KOPT-K1 (cell line): ENCODE results near the gene AKAP8L.

ENCODE experiments used
- H3K27ac ChIP-seq: fragments of 200-600 bp; sonication (generic); 2 replicates; pipeline ENCODE4 v1.5.1; 2016; ENCODE audit warnings: antibody characterized with exemption, mild to moderate bottlenecking, low read depth, low read length; ENCODE audit not compliant: poor library complexity, severe bottlenecking
- H3K36me3 ChIP-seq: fragments of 200-600 bp; sonication (generic); 2 replicates; pipeline ENCODE4 v1.5.1; 2017; ENCODE audit warnings: antibody characterized with exemption, mild to moderate bottlenecking, low read length, moderate library complexity; ENCODE audit not compliant: insufficient read depth
- H3K9me3 ChIP-seq: fragments of 200-600 bp; sonication (generic); 2 replicates; pipeline ENCODE4 v1.5.1; 2017; ENCODE audit warnings: antibody characterized with exemption, low read length, mild to moderate bottlenecking; ENCODE audit not compliant: insufficient read depth, poor library complexity, severe bottlenecking

Gene AKAP8L, protein sequence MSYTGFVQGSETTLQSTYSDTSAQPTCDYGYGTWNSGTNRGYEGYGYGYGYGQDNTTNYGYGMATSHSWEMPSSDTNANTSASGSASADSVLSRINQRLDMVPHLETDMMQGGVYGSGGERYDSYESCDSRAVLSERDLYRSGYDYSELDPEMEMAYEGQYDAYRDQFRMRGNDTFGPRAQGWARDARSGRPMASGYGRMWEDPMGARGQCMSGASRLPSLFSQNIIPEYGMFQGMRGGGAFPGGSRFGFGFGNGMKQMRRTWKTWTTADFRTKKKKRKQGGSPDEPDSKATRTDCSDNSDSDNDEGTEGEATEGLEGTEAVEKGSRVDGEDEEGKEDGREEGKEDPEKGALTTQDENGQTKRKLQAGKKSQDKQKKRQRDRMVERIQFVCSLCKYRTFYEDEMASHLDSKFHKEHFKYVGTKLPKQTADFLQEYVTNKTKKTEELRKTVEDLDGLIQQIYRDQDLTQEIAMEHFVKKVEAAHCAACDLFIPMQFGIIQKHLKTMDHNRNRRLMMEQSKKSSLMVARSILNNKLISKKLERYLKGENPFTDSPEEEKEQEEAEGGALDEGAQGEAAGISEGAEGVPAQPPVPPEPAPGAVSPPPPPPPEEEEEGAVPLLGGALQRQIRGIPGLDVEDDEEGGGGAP

DNA sequence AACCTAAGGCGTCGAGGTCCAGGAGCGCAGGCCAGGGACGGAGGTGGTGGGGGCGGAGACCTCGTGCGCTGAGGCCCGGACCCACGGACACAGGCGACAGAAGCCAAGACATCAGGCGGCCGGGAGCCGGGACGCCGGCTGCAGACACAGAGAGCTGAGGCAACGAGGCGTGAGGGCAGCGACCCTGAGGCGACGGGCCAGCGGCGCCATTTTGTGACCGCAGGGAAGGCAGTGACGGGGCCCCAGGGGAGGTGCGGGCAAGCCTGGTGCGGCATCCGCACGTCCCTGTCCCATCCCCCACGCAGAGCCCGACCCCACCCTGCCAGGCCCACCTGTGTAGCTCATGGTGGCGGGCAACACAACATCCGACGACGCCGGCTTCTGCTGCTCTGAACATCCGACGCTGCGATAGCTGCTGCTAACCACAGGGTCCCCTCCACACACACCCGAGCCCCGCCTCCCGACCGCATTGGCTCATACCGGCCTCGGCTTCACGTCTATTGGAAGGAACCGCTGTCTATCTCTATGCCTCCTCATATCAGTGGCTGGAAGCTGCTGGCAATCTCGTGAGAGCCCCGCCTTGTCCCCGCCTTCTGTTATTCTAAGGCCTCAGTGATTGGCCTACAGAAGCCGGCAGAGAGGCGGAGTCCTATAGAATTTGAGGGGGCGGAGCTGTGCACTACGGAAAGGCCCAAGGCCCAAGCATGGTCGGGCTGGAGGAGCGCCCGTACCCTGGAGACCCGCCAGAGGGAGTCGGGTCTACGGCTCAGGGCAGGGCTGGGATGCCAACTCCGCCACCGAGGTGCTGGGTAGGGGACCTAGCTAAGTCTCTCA is at the start of gene AKAP8L:
TSS of gene AKAP8L (minus strand) at position 410 of the 834 bp plus-strand sequence. CDS start at position 345, 65 bp downstream.
- Histone ChIP-seq H3K27ac (peak within 1 kb of the TSS; percentile 80), H3K36me3 (peaks cover 48% of the 10 kb centered on the region), H3K9me3 (no peaks in the 10 kb centered on the region)

DNA sequence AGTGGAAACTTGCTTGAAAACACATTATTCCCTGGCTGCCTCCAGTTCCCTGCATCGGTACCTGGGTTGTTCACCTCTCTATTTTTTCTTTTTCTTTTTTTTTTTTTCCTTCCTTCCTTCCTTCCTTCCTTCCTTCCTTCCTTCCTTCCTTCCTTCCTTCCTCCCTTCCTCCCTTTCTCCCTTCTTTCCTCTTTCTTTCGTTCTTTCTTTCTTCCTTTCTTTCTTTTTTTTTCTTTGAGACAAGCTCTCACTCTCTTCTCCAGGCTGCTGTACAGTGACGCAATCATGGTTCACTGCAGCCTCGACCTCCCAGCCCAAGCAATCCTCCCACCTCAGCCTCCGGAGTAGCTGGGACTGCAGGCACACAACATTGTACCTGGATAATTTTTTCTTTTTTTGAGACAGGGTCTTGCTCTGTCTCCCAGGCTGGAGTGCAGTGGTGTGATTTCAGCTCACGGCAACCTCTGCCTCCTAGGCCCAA is 49.0 kb upstream of the AKAP8L start:
- no peaks in the 10 kb centered on the region; the same call in 1 of the 2 replicates for H3K36me3 ChIP-seq
- H3K9me3 ChIP-seq = no peaks in the 10 kb centered on the region
- H3K27ac ChIP-seq = peak overlapping the region; percentile 61

DNA sequence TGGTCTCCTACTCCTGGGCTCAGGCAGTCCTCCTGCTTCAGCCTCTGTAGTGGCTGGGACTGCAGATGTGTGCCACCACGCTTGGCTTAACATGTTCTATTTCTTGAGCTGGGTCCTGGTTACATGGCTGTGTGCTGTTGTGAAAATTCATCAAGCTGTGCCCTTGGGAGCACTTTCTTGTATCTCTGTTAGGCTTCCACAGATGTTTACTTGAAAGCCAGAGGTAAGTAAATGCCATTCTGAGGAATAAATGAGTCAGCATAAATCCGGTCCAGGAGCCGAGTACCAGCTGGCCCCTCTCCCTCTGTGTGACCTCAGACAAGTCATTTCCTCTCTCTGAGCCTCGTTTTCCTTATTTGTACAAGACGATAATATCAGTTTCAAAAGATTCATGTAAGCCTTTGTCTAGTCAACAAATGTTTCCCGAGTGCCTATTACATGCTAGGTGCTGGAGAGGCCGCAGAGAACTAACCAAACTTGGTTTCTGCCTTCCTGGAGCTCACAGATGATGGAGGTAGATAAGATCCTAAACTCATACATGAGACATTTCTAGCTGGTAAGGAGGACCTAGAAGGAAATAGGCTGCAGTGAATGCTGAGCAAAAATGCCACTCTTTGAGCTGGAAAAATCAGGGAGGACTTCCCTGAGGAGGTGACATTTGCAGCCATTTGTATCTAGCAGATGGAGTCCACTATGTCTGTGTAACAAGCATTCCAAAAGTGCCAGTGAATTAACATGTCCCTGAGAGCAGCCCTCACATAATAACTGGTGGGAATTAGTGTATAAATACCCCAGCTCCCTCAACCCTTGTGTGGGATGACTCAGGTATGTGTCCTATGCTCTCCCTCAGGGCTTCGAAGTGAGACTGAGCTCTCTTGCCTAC is 48.3 kb upstream of the AKAP8L start:
- Histone ChIP-seq H3K36me3 (peaks cover 4% of the 10 kb centered on the region; the same call in 1 of the 2 replicates), H3K9me3 (no peaks in the 10 kb centered on the region), H3K27ac (peak overlapping the region; percentile 61)

DNA sequence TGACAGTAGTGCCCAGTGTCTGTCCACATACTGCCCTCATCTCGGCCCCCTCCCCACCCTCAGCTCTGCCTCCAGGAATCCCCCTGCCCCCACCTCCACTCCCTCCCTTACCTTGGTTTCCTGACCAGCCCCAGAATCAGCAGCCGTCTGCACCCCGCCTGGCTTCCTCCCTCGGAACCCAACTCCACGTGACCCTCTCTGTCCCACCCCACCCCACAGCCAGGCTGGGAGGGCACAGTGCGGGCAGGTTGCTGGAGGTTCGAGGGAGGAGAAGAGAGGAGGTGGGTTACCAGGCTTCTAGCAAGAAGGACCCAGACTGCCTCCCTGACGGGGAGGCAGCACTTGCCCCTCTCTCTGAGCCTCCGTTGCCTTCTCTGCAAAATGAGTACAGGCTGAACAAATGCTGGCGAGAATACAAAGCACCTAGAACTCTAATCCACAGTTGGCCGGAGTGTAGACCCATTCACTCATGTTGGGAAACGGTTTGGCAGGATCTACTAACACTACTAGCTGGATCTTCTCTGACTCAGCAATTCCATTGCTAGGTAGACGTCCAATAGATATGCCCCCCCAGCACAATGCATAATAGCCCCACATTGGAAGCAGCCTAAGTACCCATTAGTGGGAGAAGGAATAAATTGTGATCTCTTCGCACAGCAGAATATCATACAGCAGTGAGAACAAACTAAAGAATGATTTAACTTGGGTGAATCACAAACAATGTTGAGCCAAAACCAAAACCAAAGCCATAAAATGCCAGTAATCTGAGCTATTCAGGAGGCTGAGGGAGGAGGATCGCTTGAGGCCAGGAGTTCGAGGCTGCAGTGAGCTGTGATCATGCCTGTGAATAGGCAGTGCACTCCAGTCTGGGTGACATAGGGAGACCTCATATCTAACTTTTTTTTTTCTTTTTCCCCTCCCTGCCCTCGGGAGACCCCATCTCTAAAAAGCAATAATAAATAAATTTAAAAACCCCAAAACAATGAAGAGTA is 45.9 kb upstream of the AKAP8L start, which contains the start of gene RASAL3:
TSS of gene RASAL3 (minus strand) at position 151 of the 992 bp plus-strand sequence. CDS start 186 bp downstream, outside the sequence.
- H3K9me3 ChIP-seq = no peaks in the 10 kb centered on the region
- peak within 1 kb of the TSS; percentile 96 for H3K27ac ChIP-seq
- peaks cover 28% of the 10 kb centered on the region for H3K36me3 ChIP-seq

DNA sequence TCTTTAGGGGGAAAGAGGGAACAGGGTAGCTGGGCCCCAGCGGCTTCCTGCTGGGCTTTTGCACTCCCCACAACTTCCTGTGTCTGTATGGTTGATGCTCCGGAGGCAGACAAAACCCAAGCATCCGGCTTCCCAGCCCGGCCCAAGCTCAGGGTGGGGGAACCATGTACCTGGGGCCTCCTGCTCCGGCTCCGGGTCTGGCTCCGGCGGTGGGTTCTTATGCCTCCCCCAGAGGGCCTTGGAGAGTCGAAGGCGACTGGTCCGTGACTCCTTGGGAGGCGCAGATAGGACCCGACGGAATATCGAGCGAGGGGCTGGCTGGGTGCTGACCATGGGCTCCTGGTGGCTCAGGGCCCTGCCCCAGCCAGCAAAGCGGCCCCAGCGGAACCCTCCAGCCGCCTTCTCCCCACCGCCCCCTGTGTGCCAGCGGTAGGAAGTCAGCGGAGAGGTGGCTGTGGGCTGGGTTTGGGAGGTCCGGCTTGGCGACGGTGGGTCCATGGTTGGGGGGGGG is 45.1 kb upstream of the AKAP8L start:
- Histone ChIP-seq H3K9me3 (no peaks in the 10 kb centered on the region), H3K36me3 (peaks cover 33% of the 10 kb centered on the region), H3K27ac (peak overlapping the region; percentile 96)

DNA sequence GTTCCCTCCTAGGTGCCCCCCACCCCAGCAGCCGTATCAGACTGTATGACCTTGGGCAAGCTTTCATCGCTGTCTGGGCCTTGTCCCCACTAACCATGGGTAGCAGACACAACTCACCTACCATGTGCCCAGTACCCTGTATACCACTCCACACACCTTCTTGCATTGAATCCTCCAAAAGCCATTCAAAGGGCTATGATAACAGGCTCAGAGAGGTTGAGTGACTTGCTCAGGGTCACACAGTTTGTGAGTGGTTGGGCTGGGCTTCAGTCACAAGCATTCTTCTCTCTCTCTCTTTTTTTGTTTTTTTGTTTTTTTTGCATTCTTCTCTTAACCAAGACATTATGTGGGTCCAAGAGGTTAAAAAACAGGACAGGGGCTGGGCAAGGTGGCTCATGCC is 42.9 kb upstream of the AKAP8L start:
- no peaks in the 10 kb centered on the region for H3K9me3 ChIP-seq
- H3K27ac ChIP-seq = no peak overlapping the region
- peaks cover 50% of the 10 kb centered on the region for H3K36me3 ChIP-seq

DNA sequence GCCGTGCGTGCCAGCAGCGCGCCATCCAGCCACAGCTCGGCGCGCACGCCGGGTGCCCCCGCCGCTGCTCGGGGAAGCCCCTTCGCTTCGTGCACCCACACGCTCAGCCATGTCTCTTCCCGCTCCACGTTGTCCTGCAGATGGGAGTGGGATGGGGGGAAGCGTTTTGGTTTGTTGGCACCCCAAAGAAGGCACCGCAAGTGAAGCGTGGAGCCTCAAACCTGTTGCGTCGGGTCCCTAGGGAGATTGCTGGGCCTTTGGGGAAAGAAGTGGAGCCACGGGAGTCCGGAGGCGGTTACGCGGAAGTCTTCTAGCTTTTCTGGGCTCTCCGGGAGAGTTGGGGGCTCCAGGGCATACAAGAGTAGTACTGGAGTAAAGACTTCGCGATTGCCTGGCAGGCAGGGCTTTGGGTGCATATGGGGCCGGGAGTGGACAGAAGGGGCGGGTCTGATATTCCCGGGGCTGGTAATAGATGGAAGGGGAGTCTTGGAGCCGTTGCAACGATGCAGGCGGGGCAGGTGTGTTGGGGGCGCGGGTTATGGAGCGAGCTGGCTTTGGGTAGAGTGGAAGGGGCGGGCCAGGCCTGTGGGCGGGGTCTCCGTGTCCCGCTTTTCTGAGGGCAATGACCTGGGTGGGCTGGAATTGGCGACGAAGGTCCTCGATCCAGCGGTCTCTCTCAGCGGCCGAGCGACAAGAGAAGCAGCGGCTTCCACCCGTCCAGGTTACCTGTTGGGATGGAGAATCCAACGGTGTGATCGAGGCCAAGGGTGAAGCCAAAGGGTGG is 39.1 kb upstream of the AKAP8L start:
- H3K9me3 ChIP-seq = no peaks in the 10 kb centered on the region
- H3K36me3 ChIP-seq = peaks cover 88% of the 10 kb centered on the region
- no peak overlapping the region for H3K27ac ChIP-seq

DNA sequence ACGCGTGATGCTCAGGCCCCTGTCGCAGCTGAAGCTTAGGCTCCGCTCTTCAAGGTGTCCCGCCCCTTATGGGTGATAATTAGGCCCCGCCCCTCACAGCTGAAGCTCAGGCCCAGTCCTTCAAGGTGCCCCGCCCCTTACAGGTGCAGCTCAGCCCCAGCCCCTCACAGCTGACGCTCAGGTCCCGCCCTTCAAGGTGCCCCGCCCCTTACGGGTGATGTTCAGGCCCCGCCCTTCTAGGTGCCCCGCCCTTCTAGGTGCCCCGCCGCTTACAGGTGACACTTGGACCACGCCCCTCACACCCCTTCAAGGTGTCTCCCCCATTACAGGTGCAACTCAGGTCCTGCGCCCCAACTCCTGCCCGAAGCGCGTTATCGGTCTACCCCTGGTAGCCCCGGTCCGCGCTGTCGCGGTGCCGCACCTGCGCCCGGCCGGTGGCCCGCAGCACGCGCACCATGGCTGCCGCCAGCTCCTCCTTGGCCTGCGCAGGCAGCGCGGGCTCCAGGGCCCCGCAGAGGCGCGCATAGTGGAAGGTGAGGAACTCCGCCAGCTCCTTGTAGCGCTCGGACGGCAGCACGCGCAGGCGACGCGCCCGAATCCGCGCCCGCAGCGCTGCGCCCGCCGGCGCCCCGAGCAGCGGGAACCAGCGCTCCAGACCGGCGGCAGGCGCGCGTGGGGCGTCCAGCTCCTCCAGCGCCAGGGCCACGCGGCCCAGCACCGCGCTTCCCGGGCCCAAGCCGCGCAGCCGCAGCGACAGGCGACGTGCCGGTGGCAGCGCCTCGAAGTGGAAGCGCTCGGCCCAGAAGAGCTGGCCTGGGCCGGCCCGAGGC is 38.3 kb upstream of the AKAP8L start:
- Histone ChIP-seq H3K36me3 (peaks cover 91% of the 10 kb centered on the region), H3K9me3 (no peaks in the 10 kb centered on the region), H3K27ac (no peak overlapping the region)

DNA sequence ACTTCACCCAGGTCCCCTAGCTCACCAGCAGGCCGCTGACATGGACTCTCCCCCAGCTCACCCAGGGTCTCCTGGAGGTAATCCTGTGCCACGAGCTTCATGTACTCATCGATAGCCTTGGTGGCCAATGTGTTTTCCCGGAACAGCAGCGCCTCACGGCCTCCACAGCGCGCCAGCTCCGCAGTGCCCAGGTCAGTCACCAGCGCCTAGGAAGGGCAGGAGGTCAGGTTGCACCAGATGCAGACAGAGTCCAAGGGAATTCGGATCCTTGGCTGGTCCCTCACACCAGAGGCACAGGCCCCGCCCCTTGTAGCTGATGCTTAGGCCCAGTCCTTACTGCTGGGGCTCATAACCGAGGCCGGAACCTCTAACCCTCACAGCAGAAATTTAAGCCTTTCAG is 37.7 kb upstream of the AKAP8L start:
- no peaks in the 10 kb centered on the region for H3K9me3 ChIP-seq
- H3K27ac ChIP-seq = no peak overlapping the region
- peaks cover 89% of the 10 kb centered on the region for H3K36me3 ChIP-seq

DNA sequence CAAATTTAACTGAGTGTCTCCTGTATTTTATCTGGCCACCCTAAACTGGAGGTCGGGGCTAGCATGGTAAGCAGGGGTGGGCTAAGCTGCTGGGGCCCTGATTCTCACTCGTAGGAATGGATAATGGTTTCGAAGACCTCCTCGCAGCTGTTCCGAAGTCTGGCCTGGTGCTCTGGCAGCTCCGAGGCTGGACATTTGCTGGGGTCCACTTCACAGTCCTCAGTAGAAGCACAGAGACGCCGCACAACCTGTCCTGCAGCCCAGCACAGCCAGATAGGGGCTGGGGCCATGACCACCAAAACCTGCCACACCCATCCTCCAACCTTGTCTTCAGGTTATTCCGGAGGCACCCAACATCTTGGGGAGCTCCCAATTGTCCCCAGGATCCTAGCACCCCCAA is 37.2 kb upstream of the AKAP8L start:
- Histone ChIP-seq H3K36me3 (peaks cover 89% of the 10 kb centered on the region), H3K27ac (no peak overlapping the region), H3K9me3 (no peaks in the 10 kb centered on the region)

DNA sequence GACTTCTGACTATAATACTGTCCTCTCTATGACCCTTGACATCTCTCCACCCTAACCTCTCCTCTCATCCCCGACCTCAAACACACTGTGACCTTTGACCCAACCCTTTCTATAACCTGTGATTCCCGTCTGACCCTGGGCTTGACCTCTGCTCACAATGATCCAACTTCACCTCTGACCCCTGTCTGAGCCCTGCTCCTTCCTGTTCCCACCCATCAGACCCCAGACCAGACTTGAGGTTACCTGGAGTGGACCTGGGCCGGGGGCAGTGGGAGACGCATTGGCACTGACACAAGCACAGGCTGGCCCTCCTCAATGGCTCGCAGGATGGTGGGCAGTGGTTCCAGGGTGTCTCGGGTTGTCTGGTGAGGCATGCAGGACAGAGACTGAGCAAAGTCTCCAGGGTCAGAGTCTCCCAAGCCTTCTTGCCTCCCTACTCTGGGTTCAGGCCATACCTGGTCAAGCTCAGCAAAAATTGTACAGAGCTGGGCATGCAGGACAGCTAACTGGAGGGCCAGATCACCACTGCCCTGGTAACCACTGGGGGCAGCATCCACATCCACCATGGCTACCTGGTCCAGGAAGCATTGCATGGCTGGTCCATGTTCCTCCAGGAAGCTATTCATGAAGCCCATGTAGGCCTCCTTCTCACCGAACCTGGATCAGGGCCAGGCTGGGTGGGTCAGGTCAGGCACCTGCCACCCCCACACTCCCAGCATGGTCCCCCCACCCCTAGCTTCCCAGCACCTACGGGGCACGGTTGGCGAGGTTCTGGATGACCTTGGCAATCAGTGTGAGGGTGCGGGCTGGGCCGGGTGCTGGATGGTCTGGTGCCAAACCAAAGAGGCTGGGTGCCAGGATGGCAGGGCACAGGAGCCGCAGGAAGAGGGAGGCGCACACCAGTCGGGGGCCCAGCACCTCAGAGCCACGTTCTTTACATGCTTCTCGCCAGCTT is 35.4 kb upstream of the AKAP8L start:
- no peaks in the 10 kb centered on the region for H3K9me3 ChIP-seq
- no peak overlapping the region for H3K27ac ChIP-seq
- H3K36me3 ChIP-seq = peaks cover 71% of the 10 kb centered on the region
